ENCODE results near the gene ARIH2.
A peak's percentile ranks its signal among the peaks of the same experiment; 100 is the strongest.

The ARIH2 gene

GRCh38 chr3:48945432-48945831, 26.8 kb downstream of the ARIH2 start:
- Mint-ChIP-seq H3K9me3 (no peaks in the 10 kb centered on the region), H3K27ac (peak overlapping the region; percentile 93), H3K36me3 (peaks cover 10 to 33% of the 10 kb centered on the region in 2 donors), H3K4me1 (peaks cover 24 to 33% of the 10 kb centered on the region in 2 donors), H3K4me3 (peak overlapping the region; percentile 10 to 46), H3K27me3 (no peaks in the 10 kb centered on the region)
- DNase-seq, result no peak
- ATAC-seq (replicated peaks), result peak; percentile 39 to 72

- H3K4me3 Mint-ChIP-seq, result peak overlapping the region; percentile 46 to 49
- peak overlapping the region; percentile 93 for H3K27ac Mint-ChIP-seq
- no peaks in the 10 kb centered on the region for H3K9me3 Mint-ChIP-seq
- DNase-seq (no peak), ATAC-seq (replicated peaks) (peak; percentile 89 to 92)
- peaks cover 24 to 33% of the 10 kb centered on the region in 2 donors for H3K4me1 Mint-ChIP-seq
- H3K36me3 Mint-ChIP-seq, result peaks cover 10 to 32% of the 10 kb centered on the region in 2 donors
- H3K27me3 Mint-ChIP-seq, result no peaks in the 10 kb centered on the region
Measured at GRCh38 chr3:48945891-48946549, 27.4 kb downstream of the ARIH2 start.

- no peaks in the 10 kb centered on the region for H3K27me3 Mint-ChIP-seq
- H3K36me3 Mint-ChIP-seq, result peaks cover 10 to 27% of the 10 kb centered on the region in 2 donors
- no peak overlapping the region for H3K4me3 Mint-ChIP-seq
- ATAC-seq (replicated peaks), result no peak
- H3K4me1 Mint-ChIP-seq, result peaks cover 26 to 34% of the 10 kb centered on the region in 2 donors
- H3K9me3 Mint-ChIP-seq, result no peaks in the 10 kb centered on the region
- H3K27ac Mint-ChIP-seq, result no peak overlapping the region
- DNase-seq, result no peak
Measured at GRCh38 chr3:48949376-48949717, 30.7 kb downstream of the ARIH2 start.

GRCh38 chr3:48950051-48950450, 31.4 kb downstream of the ARIH2 start:
- H3K27me3 Mint-ChIP-seq, result no peaks in the 10 kb centered on the region
- no peak for DNase-seq

GRCh38 chr3:48951764-48952163, 33.1 kb downstream of the ARIH2 start:
- Mint-ChIP-seq H3K36me3 (peaks cover 11 to 20% of the 10 kb centered on the region in 2 donors), H3K9me3 (no peaks in the 10 kb centered on the region), H3K27me3 (no peaks in the 10 kb centered on the region), H3K4me3 (no peak overlapping the region), H3K4me1 (peaks cover 9 to 16% of the 10 kb centered on the region in 2 donors), H3K27ac (no peak overlapping the region)
- no peak for DNase-seq
- no peak for ATAC-seq (replicated peaks)

More at GRCh38 chr3:48950051-48950450, 31.4 kb downstream of the ARIH2 start:
- ATAC-seq (replicated peaks), result no peak
- peaks cover 21 to 27% of the 10 kb centered on the region in 2 donors for H3K4me1 Mint-ChIP-seq
- H3K4me3 Mint-ChIP-seq, result no peak overlapping the region
- peak overlapping the region; percentile 15 for H3K27ac Mint-ChIP-seq
- H3K36me3 Mint-ChIP-seq, result peaks cover 8 to 21% of the 10 kb centered on the region in 2 donors
- no peaks in the 10 kb centered on the region for H3K9me3 Mint-ChIP-seq

- ATAC-seq (replicated peaks), result peak; percentile 36 to 50
- Mint-ChIP-seq H3K4me1 (peaks cover 7 to 13% of the 10 kb centered on the region in 2 donors), H3K4me3 (no peak overlapping the region), H3K27me3 (no peaks in the 10 kb centered on the region), H3K36me3 (peaks cover 14 to 26% of the 10 kb centered on the region in 2 donors), H3K9me3 (no peaks in the 10 kb centered on the region), H3K27ac (no peak overlapping the region)
- DNase-seq, result no peak
Measured at GRCh38 chr3:48952510-48953118, 34.0 kb downstream of the ARIH2 start.

GRCh38 chr3:48957006-48957705, 38.5 kb downstream of the ARIH2 start:
- ATAC-seq (replicated peaks), result no peak
- DNase-seq, result no peak
- Mint-ChIP-seq H3K4me1 (peaks cover 9 to 11% of the 10 kb centered on the region in 2 donors), H3K27ac (no peak overlapping the region), H3K4me3 (no peak overlapping the region), H3K36me3 (peaks cover 24 to 34% of the 10 kb centered on the region in 2 donors), H3K9me3 (no peaks in the 10 kb centered on the region), H3K27me3 (no peaks in the 10 kb centered on the region)

GRCh38 chr3:48960841-48961413, 42.3 kb downstream of the ARIH2 start:
- H3K4me3 Mint-ChIP-seq, result no peak overlapping the region
- H3K27ac Mint-ChIP-seq, result no peak overlapping the region
- H3K36me3 Mint-ChIP-seq, result peaks cover 20 to 41% of the 10 kb centered on the region in 2 donors

GRCh38 chr3:48962340-48962739, 43.7 kb downstream of the ARIH2 start:
- no peak for ATAC-seq (replicated peaks)
- peaks cover 0 to 5% of the 10 kb centered on the region in 2 donors for H3K4me1 Mint-ChIP-seq
- no peak overlapping the region for H3K4me3 Mint-ChIP-seq
- H3K27ac Mint-ChIP-seq, result peak overlapping the region; percentile 71
- H3K36me3 Mint-ChIP-seq, result peaks cover 19 to 37% of the 10 kb centered on the region in 2 donors
- no peak for DNase-seq
- H3K27me3 Mint-ChIP-seq, result no peaks in the 10 kb centered on the region
- no peaks in the 10 kb centered on the region for H3K9me3 Mint-ChIP-seq

More at GRCh38 chr3:48960841-48961413, 42.3 kb downstream of the ARIH2 start:
- Mint-ChIP-seq H3K4me1 (peaks cover 0 to 7% of the 10 kb centered on the region in 2 donors), H3K9me3 (no peaks in the 10 kb centered on the region), H3K27me3 (no peaks in the 10 kb centered on the region)
- no peak for DNase-seq
- peak in 1 of 2 donors; percentile 33 for ATAC-seq (replicated peaks)

- no peak for DNase-seq
- Mint-ChIP-seq H3K27ac (no peak overlapping the region), H3K27me3 (no peaks in the 10 kb centered on the region), H3K4me1 (peaks cover 0 to 5% of the 10 kb centered on the region in 2 donors), H3K36me3 (peaks cover 15 to 36% of the 10 kb centered on the region in 2 donors), H3K9me3 (no peaks in the 10 kb centered on the region), H3K4me3 (no peak overlapping the region)
- no peak for ATAC-seq (replicated peaks)
Measured at GRCh38 chr3:48962939-48963338, 44.3 kb downstream of the ARIH2 start.

- Mint-ChIP-seq H3K9me3 (no peaks in the 10 kb centered on the region), H3K4me1 (peaks cover 0 to 5% of the 10 kb centered on the region in 2 donors), H3K36me3 (peaks cover 12 to 33% of the 10 kb centered on the region in 2 donors), H3K4me3 (no peak overlapping the region), H3K27me3 (no peaks in the 10 kb centered on the region), H3K27ac (no peak overlapping the region)
- DNase-seq (no peak), ATAC-seq (replicated peaks) (no peak)
Measured at GRCh38 chr3:48963591-48963990, 44.9 kb downstream of the ARIH2 start.

GRCh38 chr3:48966367-48966766, 47.7 kb downstream of the ARIH2 start:
- Mint-ChIP-seq H3K27me3 (no peaks in the 10 kb centered on the region), H3K9me3 (no peaks in the 10 kb centered on the region), H3K4me1 (peaks cover 0 to 2% of the 10 kb centered on the region in 2 donors), H3K36me3 (peaks cover 21 to 46% of the 10 kb centered on the region in 2 donors), H3K4me3 (no peak overlapping the region), H3K27ac (no peak overlapping the region)
- ATAC-seq (replicated peaks), result no peak
- no peak for DNase-seq

GRCh38 chr3:48966876-48967361, 48.3 kb downstream of the ARIH2 start:
- ATAC-seq (replicated peaks), result no peak
- Mint-ChIP-seq H3K36me3 (peaks cover 24 to 48% of the 10 kb centered on the region in 2 donors), H3K4me3 (no peak overlapping the region), H3K9me3 (no peaks in the 10 kb centered on the region), H3K4me1 (peaks cover 0 to 2% of the 10 kb centered on the region in 2 donors), H3K27ac (no peak overlapping the region), H3K27me3 (no peaks in the 10 kb centered on the region)
- DNase-seq, result no peak

GRCh38 chr3:48970586-48970985, 51.9 kb downstream of the ARIH2 start:
- ATAC-seq (replicated peaks) (no peak), DNase-seq (no peak)
- Mint-ChIP-seq H3K4me1 (no peaks in the 10 kb centered on the region), H3K27ac (no peak overlapping the region), H3K4me3 (no peak overlapping the region), H3K9me3 (no peaks in the 10 kb centered on the region), H3K27me3 (no peaks in the 10 kb centered on the region), H3K36me3 (peaks cover 23 to 43% of the 10 kb centered on the region in 2 donors)
